ENCODE measurements around the gene GPR55.
"Not testable (repeated sequence)": the region's sequence is repeated elsewhere in the genome, so short reads cannot be mapped to it uniquely, and the experiment has no call there.

Gene GPR55, protein sequence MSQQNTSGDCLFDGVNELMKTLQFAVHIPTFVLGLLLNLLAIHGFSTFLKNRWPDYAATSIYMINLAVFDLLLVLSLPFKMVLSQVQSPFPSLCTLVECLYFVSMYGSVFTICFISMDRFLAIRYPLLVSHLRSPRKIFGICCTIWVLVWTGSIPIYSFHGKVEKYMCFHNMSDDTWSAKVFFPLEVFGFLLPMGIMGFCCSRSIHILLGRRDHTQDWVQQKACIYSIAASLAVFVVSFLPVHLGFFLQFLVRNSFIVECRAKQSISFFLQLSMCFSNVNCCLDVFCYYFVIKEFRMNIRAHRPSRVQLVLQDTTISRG

DNA sequence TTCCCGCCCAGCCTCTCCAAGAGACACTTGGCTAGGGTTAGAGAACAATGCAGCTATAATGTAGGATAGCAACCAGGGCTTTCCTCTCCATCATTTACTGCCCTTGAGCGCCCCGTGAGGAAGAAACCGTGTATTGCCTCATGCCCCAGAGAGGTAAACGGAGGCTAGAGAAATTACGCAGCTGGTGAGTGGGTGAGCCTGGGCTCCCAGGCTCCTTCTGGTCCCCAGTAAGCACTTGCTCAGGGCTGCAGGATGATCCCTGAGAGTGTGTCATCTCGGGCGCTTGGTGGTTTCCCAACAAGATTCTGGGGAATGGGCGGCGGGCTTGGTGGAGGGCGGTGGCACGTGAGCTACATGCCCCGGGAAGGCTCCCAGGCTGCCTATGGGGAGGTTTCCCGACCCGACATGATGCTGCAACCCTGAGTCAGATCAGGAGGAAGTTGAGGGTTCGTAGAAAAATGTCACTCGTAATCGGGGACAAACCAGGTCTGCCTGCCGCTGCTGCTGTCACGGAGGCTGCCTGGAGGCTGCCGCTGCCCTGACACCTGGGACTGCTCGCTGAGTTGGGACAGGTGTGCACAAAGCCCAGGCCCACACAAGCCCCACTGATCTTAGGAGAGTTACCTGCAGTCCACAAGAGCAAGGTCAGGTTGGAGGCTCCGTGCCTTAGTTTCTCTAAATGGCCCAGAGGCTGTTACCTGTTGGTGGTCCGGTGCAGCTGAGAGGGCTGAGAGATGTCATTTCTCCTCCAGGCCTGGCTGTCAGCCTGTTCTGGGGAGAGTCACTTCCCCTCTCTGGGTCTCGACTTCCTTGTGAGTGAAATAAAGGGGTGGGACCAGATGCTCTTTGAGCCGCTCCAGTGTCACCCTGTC is at the start of gene GPR55:
Gene GPR55, minus strand, starts transcription at position 773 of the 872 bp plus-strand sequence. CDS start 14,280 bp downstream, outside the sequence.
- peaks cover 5% of the 10 kb centered on the region for H3K4me1 ChIP-seq (ENCODE audit: insufficient read depth, low read length)
- no peak within 1 kb of the TSS for H2AFZ ChIP-seq (ENCODE audit: low read depth, low read length)
- no peaks in the 10 kb centered on the region for H3K9me3 ChIP-seq (ENCODE audit: low read length)
- no peak within 1 kb of the TSS for H3K4me3 ChIP-seq (ENCODE audit: low read length)
- H3K27me3 ChIP-seq (ENCODE audit: insufficient read depth, low read length) = no peaks in the 10 kb centered on the region
- H3K36me3 ChIP-seq (ENCODE audit: insufficient read depth, low read length) = no peaks in the 10 kb centered on the region

DNA sequence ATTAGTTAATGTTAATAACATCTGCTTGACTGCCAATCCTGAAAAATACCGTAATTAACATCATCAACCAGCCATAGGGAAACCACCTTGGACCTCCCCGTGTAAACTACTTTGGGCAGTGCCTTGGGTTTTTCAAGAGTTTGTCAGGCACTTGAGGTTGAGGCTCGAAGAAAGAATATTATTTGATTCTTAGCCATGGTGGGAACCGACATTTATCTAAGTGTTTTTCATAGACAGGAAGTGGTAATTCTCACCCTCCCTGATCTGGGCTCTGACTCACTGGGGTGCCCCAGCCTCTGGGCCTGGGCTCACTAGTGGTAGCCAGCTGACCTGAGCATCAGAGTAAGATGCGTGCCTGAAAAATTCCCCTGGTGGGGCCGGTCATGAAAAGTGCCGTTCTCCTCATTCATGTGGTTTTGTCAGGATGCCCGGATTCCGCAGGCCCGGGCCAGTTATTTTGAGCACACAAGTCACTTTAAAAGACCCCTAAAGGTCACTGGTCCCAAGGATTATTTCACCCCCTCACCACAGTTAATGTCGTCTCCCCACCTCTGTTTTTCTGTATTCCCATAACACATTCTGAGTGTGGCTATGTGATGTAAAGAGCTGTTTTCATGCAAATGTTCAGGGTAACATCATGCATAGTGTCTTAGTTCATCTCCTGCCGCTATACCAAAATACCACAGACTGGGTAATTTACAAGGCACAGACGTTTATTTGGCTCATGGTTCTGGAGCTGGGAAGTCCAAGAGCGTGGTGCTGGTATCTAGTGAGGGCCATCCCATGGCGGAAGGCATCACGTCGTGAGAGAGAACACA is 49.3 kb upstream of the GPR55 start:
- no peaks in the 10 kb centered on the region for H3K36me3 ChIP-seq (ENCODE audit: insufficient read depth, low read length)
- H3K4me1 ChIP-seq (ENCODE audit: insufficient read depth, low read length) = peaks cover 14% of the 10 kb centered on the region
- peaks cover 2% of the 10 kb centered on the region for H3K9me3 ChIP-seq (ENCODE audit: low read length)
- no peak overlapping the region for H3K4me3 ChIP-seq (ENCODE audit: low read length)
- no peaks in the 10 kb centered on the region for H3K27me3 ChIP-seq (ENCODE audit: insufficient read depth, low read length)
- no peak overlapping the region for H2AFZ ChIP-seq (ENCODE audit: low read depth, low read length)

DNA sequence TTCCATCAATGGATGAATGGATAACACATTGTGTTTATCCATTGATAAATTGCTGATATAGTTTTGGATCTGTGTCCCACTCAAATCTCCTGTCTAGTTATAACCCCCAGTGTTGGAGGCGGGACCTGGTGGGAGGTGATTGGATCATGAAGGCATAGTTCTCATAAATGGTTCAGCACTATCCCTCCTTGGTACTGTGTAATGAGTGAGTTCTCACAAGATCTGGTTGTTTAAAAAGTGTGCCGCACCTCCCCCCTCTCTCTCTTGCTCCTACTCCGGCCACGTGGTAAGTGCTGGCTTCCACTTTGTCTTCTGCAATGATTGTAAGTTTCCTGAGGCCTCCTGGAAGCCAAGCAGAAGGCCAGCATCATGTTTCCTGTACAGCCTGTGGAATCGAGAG is 47.0 kb upstream of the GPR55 start:
- H3K4me3 ChIP-seq (ENCODE audit: low read length) = no peak overlapping the region
- no peaks in the 10 kb centered on the region for H3K27me3 ChIP-seq (ENCODE audit: insufficient read depth, low read length)
- no peaks in the 10 kb centered on the region for H3K36me3 ChIP-seq (ENCODE audit: insufficient read depth, low read length)
- H3K9me3 ChIP-seq (ENCODE audit: low read length) = peaks cover 2% of the 10 kb centered on the region
- H2AFZ ChIP-seq (ENCODE audit: low read depth, low read length) = no peak overlapping the region
- H3K4me1 ChIP-seq (ENCODE audit: insufficient read depth, low read length) = peaks cover 9% of the 10 kb centered on the region

DNA sequence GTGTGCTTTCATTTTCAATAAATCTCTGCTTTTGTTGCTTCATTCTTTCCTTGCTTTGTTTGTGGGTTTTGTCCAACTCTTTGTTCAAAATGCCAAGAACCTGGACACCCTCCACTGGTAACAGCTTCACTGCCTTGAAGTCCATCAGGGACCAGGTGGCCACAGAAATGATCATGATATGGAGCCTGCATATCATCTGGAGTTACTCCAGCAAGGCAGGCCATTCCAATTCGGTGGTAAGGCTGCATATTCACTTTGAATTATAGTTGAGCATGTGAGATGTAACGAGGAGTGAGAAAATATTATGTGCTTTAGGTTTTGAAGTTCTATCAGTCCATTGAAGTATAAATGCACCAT is 44.6 kb upstream of the GPR55 start:
- H3K36me3 ChIP-seq (ENCODE audit: insufficient read depth, low read length) = no peaks in the 10 kb centered on the region
- no peaks in the 10 kb centered on the region for H3K27me3 ChIP-seq (ENCODE audit: insufficient read depth, low read length)
- no peak overlapping the region for H2AFZ ChIP-seq (ENCODE audit: low read depth, low read length)
- H3K9me3 ChIP-seq (ENCODE audit: low read length) = peaks cover 2% of the 10 kb centered on the region
- no peak overlapping the region for H3K4me3 ChIP-seq (ENCODE audit: low read length)
- H3K4me1 ChIP-seq (ENCODE audit: insufficient read depth, low read length) = no peaks in the 10 kb centered on the region

DNA sequence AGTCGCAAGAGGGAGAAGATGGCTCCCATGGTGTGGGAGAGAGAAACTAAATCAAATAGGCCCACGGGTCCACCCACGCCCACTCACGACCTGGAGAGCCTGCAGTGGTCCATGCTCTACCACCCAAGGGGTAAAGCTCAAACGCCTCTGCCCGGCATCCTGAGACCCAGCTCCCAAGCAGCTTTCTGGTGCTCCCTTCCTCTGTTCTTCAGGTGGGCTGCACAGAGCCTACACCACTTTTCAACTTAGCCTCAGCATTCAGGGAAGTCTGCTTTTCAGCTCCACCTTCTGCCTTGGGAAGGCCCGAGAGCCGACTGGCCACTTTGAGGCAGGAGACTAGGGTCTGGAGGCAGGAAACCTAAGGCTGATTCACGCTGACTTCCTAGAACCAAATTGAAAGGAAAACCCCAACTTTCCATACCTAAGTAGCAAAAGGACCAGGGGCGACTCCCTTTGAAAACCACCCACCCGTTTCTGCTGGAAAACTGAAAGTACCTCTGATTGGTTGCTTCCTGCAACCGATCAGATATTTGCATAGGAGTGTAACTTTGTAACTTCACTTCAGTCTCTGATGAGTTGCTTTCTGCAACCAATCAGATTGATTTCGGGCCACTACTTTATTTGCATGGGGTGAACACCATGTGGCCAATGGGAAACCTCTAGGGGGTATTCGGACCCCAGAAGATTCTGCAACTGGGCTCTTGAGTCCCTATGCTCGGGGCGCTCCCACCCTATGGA is 44.0 kb upstream of the GPR55 start:
- Histone ChIP-seq H3K27me3 (ENCODE audit: insufficient read depth, low read length) (no peaks in the 10 kb centered on the region), H3K9me3 (ENCODE audit: low read length) (peaks cover 2% of the 10 kb centered on the region), H3K36me3 (ENCODE audit: insufficient read depth, low read length) (no peaks in the 10 kb centered on the region)

DNA sequence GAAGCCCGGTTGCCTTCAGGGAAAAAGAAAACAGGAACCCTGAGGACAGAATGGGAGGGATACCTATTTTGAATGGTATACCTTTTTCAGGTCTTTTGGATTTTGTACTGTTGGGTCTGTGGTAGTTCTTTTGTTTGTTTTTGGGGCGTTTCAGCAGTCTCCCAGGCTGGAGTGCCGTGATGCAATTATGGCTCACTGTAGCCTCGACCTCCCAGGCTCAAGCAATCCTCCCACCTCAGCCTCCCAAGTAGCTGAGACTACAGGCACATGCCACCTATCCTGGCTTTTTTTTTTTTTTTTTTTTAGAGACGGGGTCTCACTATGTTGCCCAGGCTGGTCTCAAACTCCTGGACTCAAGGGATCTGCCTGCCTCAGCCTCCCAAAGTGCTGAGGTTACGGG is 43.3 kb upstream of the GPR55 start:
- H3K27me3 ChIP-seq (ENCODE audit: insufficient read depth, low read length); H3K36me3 ChIP-seq (ENCODE audit: insufficient read depth, low read length); H3K4me3 ChIP-seq (ENCODE audit: low read length); H3K9me3 ChIP-seq (ENCODE audit: low read length); H2AFZ ChIP-seq (ENCODE audit: low read depth, low read length); H3K4me1 ChIP-seq (ENCODE audit: insufficient read depth, low read length): not testable (repeated sequence)

More for the DNA sequence above, 44.0 kb upstream of the GPR55 start:
- Histone ChIP-seq H3K4me3 (ENCODE audit: low read length) (no peak overlapping the region), H2AFZ (ENCODE audit: low read depth, low read length) (no peak overlapping the region), H3K4me1 (ENCODE audit: insufficient read depth, low read length) (no peaks in the 10 kb centered on the region)

DNA sequence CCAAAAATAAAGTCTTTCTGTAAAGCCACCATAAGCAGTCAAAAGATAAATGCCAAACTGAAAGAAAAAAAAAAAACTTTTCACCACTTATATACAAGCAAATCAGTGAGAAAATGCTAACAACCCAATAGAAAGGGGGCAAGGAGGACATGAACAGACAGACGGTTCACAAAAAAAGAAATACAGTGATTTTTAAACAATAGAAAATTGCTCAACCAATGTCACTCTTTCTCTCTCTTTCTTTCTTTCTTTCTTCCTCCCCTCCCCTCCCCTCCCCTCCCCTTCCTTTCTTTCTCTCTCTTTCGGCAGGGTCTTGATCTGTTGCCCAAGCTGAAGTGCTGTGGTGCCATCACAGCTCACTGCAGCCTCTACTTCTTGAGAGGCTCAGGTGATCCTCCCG is 42.1 kb upstream of the GPR55 start:
- H3K27me3 ChIP-seq (ENCODE audit: insufficient read depth, low read length) = no peaks in the 10 kb centered on the region
- no peaks in the 10 kb centered on the region for H3K4me1 ChIP-seq (ENCODE audit: insufficient read depth, low read length)
- H3K4me3 ChIP-seq (ENCODE audit: low read length) = no peak overlapping the region
- H2AFZ ChIP-seq (ENCODE audit: low read depth, low read length) = no peak overlapping the region
- no peaks in the 10 kb centered on the region for H3K36me3 ChIP-seq (ENCODE audit: insufficient read depth, low read length)
- no peaks in the 10 kb centered on the region for H3K9me3 ChIP-seq (ENCODE audit: low read length)

DNA sequence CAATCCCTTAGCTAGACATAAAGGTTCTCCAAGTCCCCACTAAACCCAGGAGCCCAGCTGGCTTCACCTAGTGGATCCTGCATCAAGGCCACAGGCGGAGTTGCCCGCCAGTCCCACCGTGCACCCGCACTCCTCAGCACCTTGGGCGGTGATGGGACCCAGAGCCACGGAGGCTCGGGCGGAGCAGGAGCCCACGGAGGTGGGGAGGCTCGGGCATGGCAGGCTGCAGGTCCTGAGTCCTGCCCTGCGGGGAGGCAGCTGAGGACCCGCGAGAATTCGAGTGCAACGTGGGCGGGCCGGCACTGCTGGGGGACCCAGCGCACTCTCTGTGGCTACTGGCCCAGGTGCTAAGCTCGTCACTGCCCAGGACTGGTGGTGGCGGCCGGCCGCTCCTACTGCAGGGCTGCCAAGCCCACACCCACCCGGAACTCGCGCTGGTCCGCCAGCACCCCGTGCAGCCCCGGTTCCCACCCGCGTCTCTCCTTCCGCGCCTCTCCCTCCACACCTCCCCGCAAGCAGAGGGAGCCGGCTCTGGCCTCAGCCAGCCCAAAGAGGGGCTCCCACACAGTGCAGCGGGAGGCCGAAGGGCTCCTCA is 39.2 kb upstream of the GPR55 start:
- no peak overlapping the region for H2AFZ ChIP-seq (ENCODE audit: low read depth, low read length)
- no peaks in the 10 kb centered on the region for H3K4me1 ChIP-seq (ENCODE audit: insufficient read depth, low read length)
- no peaks in the 10 kb centered on the region for H3K9me3 ChIP-seq (ENCODE audit: low read length)
- no peaks in the 10 kb centered on the region for H3K36me3 ChIP-seq (ENCODE audit: insufficient read depth, low read length)
- H3K27me3 ChIP-seq (ENCODE audit: insufficient read depth, low read length) = no peaks in the 10 kb centered on the region
- no peak overlapping the region for H3K4me3 ChIP-seq (ENCODE audit: low read length)

DNA sequence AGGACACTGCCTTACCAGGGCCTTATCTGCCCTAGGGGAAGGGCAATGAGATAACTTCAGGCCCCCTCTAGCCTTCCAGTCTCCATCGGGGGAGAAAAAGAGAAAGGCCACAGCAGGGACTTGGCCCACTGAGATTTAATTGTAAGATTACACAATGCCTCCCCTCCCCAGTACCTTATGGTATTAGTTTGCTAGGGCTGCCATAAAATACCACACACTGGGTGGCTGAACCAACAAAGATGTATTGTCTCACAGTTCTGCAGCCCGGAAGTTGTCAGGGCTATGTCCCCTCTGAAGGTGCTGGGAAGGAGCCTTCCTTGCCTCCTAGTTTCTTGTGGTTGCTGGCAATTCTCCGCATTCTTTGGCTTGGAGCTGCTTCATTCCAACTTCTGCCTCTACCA is 36.0 kb upstream of the GPR55 start:
- H3K9me3 ChIP-seq (ENCODE audit: low read length) = no peaks in the 10 kb centered on the region
- H3K36me3 ChIP-seq (ENCODE audit: insufficient read depth, low read length) = no peaks in the 10 kb centered on the region
- no peak overlapping the region for H2AFZ ChIP-seq (ENCODE audit: low read depth, low read length)
- peaks cover 22% of the 10 kb centered on the region for H3K27me3 ChIP-seq (ENCODE audit: insufficient read depth, low read length)
- H3K4me1 ChIP-seq (ENCODE audit: insufficient read depth, low read length) = peaks cover 11% of the 10 kb centered on the region
- no peak overlapping the region for H3K4me3 ChIP-seq (ENCODE audit: low read length)

DNA sequence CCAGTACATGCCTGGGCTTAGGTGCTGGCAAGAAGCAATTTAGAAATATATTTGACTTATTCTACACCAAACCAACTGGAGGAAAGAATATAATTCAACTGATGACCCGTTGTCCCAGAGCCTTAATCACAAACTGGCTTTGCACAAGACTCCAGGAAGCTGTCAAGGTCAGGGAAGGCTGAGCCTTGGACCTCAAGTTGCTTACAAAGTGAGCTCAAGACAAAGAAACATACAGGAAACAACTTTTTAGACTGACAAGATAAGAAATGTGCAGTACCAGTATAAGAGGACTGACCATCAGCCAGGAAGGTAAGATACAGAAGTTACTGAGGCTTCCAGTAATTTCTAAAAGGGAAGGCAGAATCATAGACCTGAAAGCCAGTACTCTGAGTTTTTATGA is 35.0 kb upstream of the GPR55 start:
- H3K36me3 ChIP-seq (ENCODE audit: insufficient read depth, low read length) = no peaks in the 10 kb centered on the region
- H3K9me3 ChIP-seq (ENCODE audit: low read length) = no peaks in the 10 kb centered on the region
- H3K27me3 ChIP-seq (ENCODE audit: insufficient read depth, low read length) = peaks cover 30% of the 10 kb centered on the region
- no peak overlapping the region for H2AFZ ChIP-seq (ENCODE audit: low read depth, low read length)
- H3K4me3 ChIP-seq (ENCODE audit: low read length) = no peak overlapping the region
- H3K4me1 ChIP-seq (ENCODE audit: insufficient read depth, low read length) = peaks cover 11% of the 10 kb centered on the region

DNA sequence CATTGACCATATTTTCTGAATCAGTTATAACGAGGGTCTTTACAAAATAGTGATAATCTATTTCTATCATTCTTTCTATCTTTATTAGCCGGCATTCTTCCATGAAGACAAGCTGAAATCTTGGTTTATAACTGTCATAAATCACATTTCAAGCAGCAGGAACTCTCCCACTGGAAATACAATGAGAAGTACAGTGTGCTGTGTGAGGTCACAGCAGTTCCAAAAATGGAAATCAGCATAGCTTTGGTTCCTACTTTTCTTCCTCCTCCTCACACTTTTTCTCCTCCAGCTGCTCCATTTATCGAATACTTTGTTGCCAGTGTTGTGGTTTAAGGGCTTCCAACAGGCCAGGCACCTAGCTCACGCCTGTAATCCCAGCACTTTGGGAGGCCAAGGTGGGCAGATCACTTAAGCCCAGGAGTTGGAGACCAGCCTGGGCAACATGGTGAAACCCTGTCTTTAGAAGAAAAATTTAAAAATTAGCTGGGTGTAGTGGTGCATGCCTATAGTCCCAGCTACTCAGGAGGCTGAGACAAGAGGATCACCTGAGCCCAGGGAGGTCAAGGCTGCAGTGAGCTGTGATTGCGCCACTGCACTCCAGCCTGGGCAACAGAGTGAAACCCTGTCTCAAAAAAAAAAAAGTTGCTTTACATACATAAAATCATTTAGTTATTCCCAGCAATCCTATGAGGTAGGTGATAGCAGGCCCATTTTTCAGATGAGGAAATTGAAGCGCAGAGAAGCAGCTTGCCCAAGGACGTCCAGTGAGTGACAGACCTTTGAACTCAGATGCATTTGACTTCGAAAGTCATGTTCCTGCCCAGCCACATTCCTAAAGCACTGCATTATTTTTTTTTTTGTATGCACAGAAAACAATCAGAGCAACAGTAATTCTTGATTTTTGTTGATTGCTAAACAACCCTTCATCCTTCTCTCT is 34.0 kb upstream of the GPR55 start:
- H3K4me3 ChIP-seq (ENCODE audit: low read length) = no peak overlapping the region
- H3K4me1 ChIP-seq (ENCODE audit: insufficient read depth, low read length) = peaks cover 11% of the 10 kb centered on the region
- H3K9me3 ChIP-seq (ENCODE audit: low read length) = no peaks in the 10 kb centered on the region
- peaks cover 32% of the 10 kb centered on the region for H3K27me3 ChIP-seq (ENCODE audit: insufficient read depth, low read length)
- no peak overlapping the region for H2AFZ ChIP-seq (ENCODE audit: low read depth, low read length)
- H3K36me3 ChIP-seq (ENCODE audit: insufficient read depth, low read length) = no peaks in the 10 kb centered on the region

Data from neuron (in vitro differentiated cells).